Mesendoderm (in vitro differentiated cells): ENCODE results near the gene PEX26.

Experiments
- DNase-seq: peaks from one replicate; pipeline ENCODE4 v3.0.0; 2013
- H2AK5ac ChIP-seq: 2 replicates; pipeline ENCODE4 v1.6.1; 2013; ENCODE audit warnings: low read length, inconsistent platforms
- H2BK120ac ChIP-seq: 2 replicates; pipeline ENCODE4 v1.6.1; 2013; ENCODE audit warnings: low read depth, mild to moderate bottlenecking, low read length, moderate library complexity, mixed read lengths
- H2BK15ac ChIP-seq: replicated peaks from 2 replicates; pipeline ENCODE4 v1.6.1; 2013; ENCODE audit warnings: low read depth, mild to moderate bottlenecking, moderate library complexity
- H2BK5ac ChIP-seq: 2 replicates; pipeline ENCODE4 v1.6.1; 2013; ENCODE audit warnings: low read length, inconsistent platforms
- H3K18ac ChIP-seq: 2 replicates; pipeline ENCODE4 v1.6.1; 2013; ENCODE audit warnings: mild to moderate bottlenecking, low read length, mixed read lengths
- H3K23ac ChIP-seq: one replicate; pipeline ENCODE4 v1.6.1; 2013; ENCODE audit warnings: low read length
- H3K27ac ChIP-seq: 2 replicates; pipeline ENCODE4 v1.5.1; 2013; ENCODE audit warnings: low read depth, mild to moderate bottlenecking, inconsistent platforms, low read length, moderate library complexity
- H3K27me3 ChIP-seq: 2 replicates; pipeline ENCODE4 v1.6.1; 2013; ENCODE audit warnings: low read length, control low read depth, mild to moderate bottlenecking, inconsistent platforms; ENCODE audit not compliant: insufficient read depth, poor library complexity
- H3K36me3 ChIP-seq: 2 replicates; pipeline ENCODE4 v1.6.1; 2013; ENCODE audit warnings: low read length, inconsistent platforms; ENCODE audit not compliant: control insufficient read depth, insufficient read depth
- H3K4ac ChIP-seq: one replicate; pipeline ENCODE4 v1.6.1; 2013; ENCODE audit warnings: low read depth, mild to moderate bottlenecking, low read length, moderate library complexity
- H3K4me1 ChIP-seq: 2 replicates; pipeline ENCODE4 v1.6.1; 2013; ENCODE audit warnings: low read depth, low read length, inconsistent platforms; ENCODE audit not compliant: control insufficient read depth
- H3K4me2 ChIP-seq: 2 replicates; pipeline ENCODE4 v1.6.1; 2013; ENCODE audit warnings: low read length
- H3K4me3 ChIP-seq: 2 replicates; pipeline ENCODE4 v1.5.1; 2013; ENCODE audit warnings: mild to moderate bottlenecking, low read length
- H3K56ac ChIP-seq: one replicate; pipeline ENCODE4 v1.6.1; 2013; ENCODE audit warnings: low read length
- H3K79me1 ChIP-seq: 2 replicates; pipeline ENCODE4 v1.6.1; 2013; ENCODE audit warnings: low read length, inconsistent platforms
- H3K79me2 ChIP-seq: 2 replicates; pipeline ENCODE4 v1.6.1; 2013; ENCODE audit warnings: mild to moderate bottlenecking, low read length; ENCODE audit not compliant: control insufficient read depth, insufficient read depth
- H3K9ac ChIP-seq: 2 replicates; pipeline ENCODE4 v1.6.1; 2013; ENCODE audit warnings: low read length, inconsistent platforms
- H4K5ac ChIP-seq: one replicate; pipeline ENCODE4 v1.6.1; 2013; ENCODE audit warnings: low read length
- H4K8ac ChIP-seq: one replicate; pipeline ENCODE4 v1.6.1; 2013; ENCODE audit warnings: low read depth, mild to moderate bottlenecking, control low read depth, low read length, moderate library complexity
- WGBS: extraction: QIAGEN DNeasy Blood & Tissue Kit; methylation state at CpG from one replicate; pipeline ENCODE4 v1.1.7; 2013; ENCODE audit warnings: low lambda C conversion rate, missing lambda C conversion rate; ENCODE audit not compliant: insufficient coverage; ENCODE audit errors: extremely low coverage; 5-methylcytosine and 5-hydroxymethylcytosine counted together

PEX26 gene

DNA sequence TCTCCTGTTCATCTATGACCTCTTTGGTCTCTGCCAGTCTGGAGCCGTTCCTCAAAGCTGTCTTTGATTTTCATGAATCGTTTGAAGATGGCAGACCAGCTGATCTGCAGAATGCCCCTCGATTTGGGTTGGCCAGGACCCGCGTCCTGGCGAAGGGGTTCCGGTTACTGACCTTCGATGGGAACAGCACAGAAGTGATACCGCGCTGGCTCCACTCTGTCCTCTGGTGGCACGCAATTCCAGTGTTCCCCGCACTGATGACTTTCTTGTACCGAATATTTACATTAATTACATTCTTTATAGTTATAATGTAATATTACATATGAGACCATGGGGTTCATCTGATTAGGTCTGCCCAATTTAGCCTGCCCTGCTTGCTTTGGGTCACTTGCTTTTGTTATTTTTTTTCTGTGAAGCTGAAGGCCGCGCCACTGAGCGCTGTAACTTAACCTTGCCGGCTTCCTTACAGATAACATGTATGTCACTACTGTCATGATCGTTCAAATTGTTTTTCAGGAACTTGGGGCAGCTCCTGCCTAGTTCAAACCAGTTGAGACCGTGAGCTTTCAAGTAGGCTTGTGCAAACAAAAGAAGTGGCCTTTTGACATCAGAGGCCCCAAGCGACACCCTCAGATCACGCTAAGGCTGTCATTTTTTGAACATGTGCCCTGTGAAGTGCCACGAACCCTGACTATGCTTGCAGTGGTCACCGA lies 68.0 kb downstream of the PEX26 start:
- Histone ChIP-seq H4K8ac (no peak overlapping the region), H3K18ac (no peak overlapping the region), H3K4ac (no peak overlapping the region), H3K4me3 (no peak overlapping the region), H2BK5ac (no peak overlapping the region), H2AK5ac (no peak overlapping the region), H3K79me1 (no peaks in the 10 kb centered on the region), H2BK15ac (no peak overlapping the region), H3K4me1 (no peaks in the 10 kb centered on the region), H3K79me2 (no peaks in the 10 kb centered on the region), H3K27ac (no peak overlapping the region), H3K56ac (peak overlapping the region; percentile 15), H3K27me3 (no peaks in the 10 kb centered on the region), H3K9ac (no peak overlapping the region), H3K4me2 (no peak overlapping the region), H3K36me3 (no peaks in the 10 kb centered on the region), H3K23ac (no peak overlapping the region), H2BK120ac (no peak overlapping the region), H4K5ac (no peak overlapping the region)
- WGBS: no CpG with 5 or more reads among the region's 23 CpGs
- no peak for DNase-seq

DNA sequence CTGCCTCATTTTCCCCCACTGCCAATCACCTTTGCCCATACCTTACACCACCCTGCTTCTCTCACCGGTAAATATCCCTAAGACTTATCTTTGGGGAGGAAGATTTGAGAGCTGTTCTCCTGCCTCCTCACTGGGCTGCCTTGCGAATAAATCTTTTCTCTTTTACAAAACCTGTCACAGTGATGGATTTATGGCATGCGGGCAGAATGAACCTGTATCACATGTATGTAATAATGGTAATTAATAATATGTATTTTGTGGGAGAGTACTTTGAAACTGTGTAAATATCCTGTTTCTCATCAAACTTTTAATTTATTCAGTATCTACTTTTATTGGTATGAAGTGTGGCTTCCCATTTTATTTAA lies 68.6 kb downstream of the PEX26 start:
- peak overlapping the region; percentile 15 for H3K56ac ChIP-seq

GRCh38 chr22:18147791-18148190 lies 70.0 kb downstream of the PEX26 start:
- H2AK5ac ChIP-seq: no peak overlapping the region
- H3K4ac ChIP-seq: no peak overlapping the region
- no peak overlapping the region for H3K56ac ChIP-seq
- no peak overlapping the region for H3K4me2 ChIP-seq
- H3K18ac ChIP-seq: no peak overlapping the region
- H3K23ac ChIP-seq: no peak overlapping the region
- no peak overlapping the region for H3K27ac ChIP-seq
- H3K27me3 ChIP-seq: no peaks in the 10 kb centered on the region
- no CpG with 5 or more reads among the region's 5 CpGs for WGBS
- H3K36me3 ChIP-seq: no peaks in the 10 kb centered on the region
- H3K79me2 ChIP-seq: no peaks in the 10 kb centered on the region
- no peaks in the 10 kb centered on the region for H3K79me1 ChIP-seq
- H3K4me3 ChIP-seq: no peak overlapping the region
- DNase-seq: no peak
- no peaks in the 10 kb centered on the region for H3K4me1 ChIP-seq
- H2BK120ac ChIP-seq: no peak overlapping the region
- no peak overlapping the region for H4K8ac ChIP-seq
- H3K9ac ChIP-seq: no peak overlapping the region
- no peak overlapping the region for H4K5ac ChIP-seq
- H2BK5ac ChIP-seq: no peak overlapping the region
- no peak overlapping the region for H2BK15ac ChIP-seq

More for the DNA sequence above, 68.6 kb downstream of the PEX26 start:
- no peaks in the 10 kb centered on the region for H3K4me1 ChIP-seq
- H3K23ac ChIP-seq: no peak overlapping the region
- H2BK120ac ChIP-seq: no peak overlapping the region
- no peak overlapping the region for H3K4me2 ChIP-seq
- no CpG with 5 or more reads among the region's 3 CpGs for WGBS
- DNase-seq: no peak
- H2BK5ac ChIP-seq: no peak overlapping the region
- no peak overlapping the region for H3K4me3 ChIP-seq
- no peak overlapping the region for H3K4ac ChIP-seq
- H3K79me1 ChIP-seq: no peaks in the 10 kb centered on the region
- H3K18ac ChIP-seq: no peak overlapping the region
- H2BK15ac ChIP-seq: no peak overlapping the region
- H2AK5ac ChIP-seq: no peak overlapping the region
- no peak overlapping the region for H3K9ac ChIP-seq
- H3K79me2 ChIP-seq: no peaks in the 10 kb centered on the region
- no peak overlapping the region for H4K5ac ChIP-seq
- H4K8ac ChIP-seq: no peak overlapping the region
- no peaks in the 10 kb centered on the region for H3K36me3 ChIP-seq
- no peaks in the 10 kb centered on the region for H3K27me3 ChIP-seq
- H3K27ac ChIP-seq: no peak overlapping the region

- Histone ChIP-seq H3K27ac (no peak overlapping the region), H2BK120ac (no peak overlapping the region), H3K4ac (no peak overlapping the region), H3K4me2 (no peak overlapping the region), H2AK5ac (no peak overlapping the region), H3K9ac (no peak overlapping the region), H3K4me1 (no peaks in the 10 kb centered on the region), H3K79me2 (no peaks in the 10 kb centered on the region), H3K4me3 (no peak overlapping the region), H4K8ac (no peak overlapping the region), H3K18ac (no peak overlapping the region), H3K27me3 (no peaks in the 10 kb centered on the region), H3K56ac (no peak overlapping the region), H3K79me1 (no peaks in the 10 kb centered on the region), H2BK15ac (no peak overlapping the region), H4K5ac (no peak overlapping the region), H3K23ac (no peak overlapping the region), H3K36me3 (no peaks in the 10 kb centered on the region), H2BK5ac (no peak overlapping the region)
- no CpG with 5 or more reads among the region's 17 CpGs for WGBS
- no peak for DNase-seq
Observed at GRCh38 chr22:18148293-18148965, 70.6 kb downstream of the PEX26 start.

DNA sequence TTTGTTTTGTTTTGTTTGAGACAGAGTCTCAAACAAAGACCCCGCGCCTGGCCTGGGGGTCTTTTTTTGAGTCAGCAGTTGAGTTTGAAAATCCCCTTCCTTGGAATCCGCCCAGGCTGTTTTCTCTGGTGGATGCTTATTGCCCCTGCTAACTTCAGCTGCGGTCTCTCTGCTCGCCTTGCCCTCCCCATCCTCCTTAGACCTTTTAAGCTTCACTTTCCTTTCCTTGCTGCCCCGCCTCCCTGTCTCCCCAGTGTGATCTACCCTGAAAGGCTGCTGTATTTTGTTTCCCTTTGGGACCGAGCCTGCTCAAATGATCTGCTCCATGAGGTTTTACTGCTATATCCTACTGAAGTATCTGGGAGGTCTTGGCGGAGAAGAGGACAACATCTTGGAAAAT lies 74.7 kb downstream of the PEX26 start:
- H4K8ac ChIP-seq: no peak overlapping the region
- H3K4ac ChIP-seq: no peak overlapping the region
- H3K27ac ChIP-seq: no peak overlapping the region
- no peak overlapping the region for H3K18ac ChIP-seq
- no peaks in the 10 kb centered on the region for H3K79me2 ChIP-seq
- H2AK5ac ChIP-seq: no peak overlapping the region
- no peaks in the 10 kb centered on the region for H3K27me3 ChIP-seq
- H4K5ac ChIP-seq: no peak overlapping the region
- H3K4me3 ChIP-seq: no peak overlapping the region
- no peak for DNase-seq
- H3K4me1 ChIP-seq: no peaks in the 10 kb centered on the region
- no peak overlapping the region for H3K4me2 ChIP-seq
- H3K56ac ChIP-seq: no peak overlapping the region
- H2BK5ac ChIP-seq: no peak overlapping the region
- no peak overlapping the region for H3K9ac ChIP-seq
- no peaks in the 10 kb centered on the region for H3K79me1 ChIP-seq
- H2BK120ac ChIP-seq: no peak overlapping the region
- WGBS: no CpG with 5 or more reads among the region's 8 CpGs
- no peak overlapping the region for H2BK15ac ChIP-seq
- no peak overlapping the region for H3K23ac ChIP-seq
- no peaks in the 10 kb centered on the region for H3K36me3 ChIP-seq
